Endodermal cell (in vitro differentiated cells): ENCODE data around the gene PTPRM. TPM values are rescaled to one million over a fixed set of nuclear protein-coding genes. Genes with fewer than 3 reads are reported as not detected.

Source experiments
- DNase-seq: peaks from one replicate; pipeline ENCODE4 v3.0.0-alpha.2; 2017
- H3K27ac ChIP-seq: 2 replicates; pipeline ENCODE4 v1.5.1; 2013; ENCODE audit warnings: mild to moderate bottlenecking, low read depth, low read length, moderate library complexity
- H3K27me3 ChIP-seq: 2 replicates; pipeline ENCODE4 v1.6.1; 2013; ENCODE audit warnings: mild to moderate bottlenecking, low read length, moderate library complexity; ENCODE audit not compliant: insufficient read depth, control insufficient read depth, poor library complexity, severe bottlenecking
- H3K36me3 ChIP-seq: 2 replicates; pipeline ENCODE4 v1.7.0; 2013; ENCODE audit warnings: mild to moderate bottlenecking, low read length, moderate library complexity; ENCODE audit not compliant: control insufficient read depth, insufficient read depth
- H3K4me1 ChIP-seq: one replicate; pipeline ENCODE4 v1.7.0; 2013; ENCODE audit warnings: low read length; ENCODE audit not compliant: control insufficient read depth, insufficient read depth
- H3K4me3 ChIP-seq: 2 replicates; pipeline ENCODE4 v1.5.1; 2013; ENCODE audit warnings: mild to moderate bottlenecking, low read length, moderate library complexity
- H3K9ac ChIP-seq: 2 replicates; pipeline ENCODE4 v1.6.1; 2013; ENCODE audit warnings: mild to moderate bottlenecking, low read length, moderate library complexity; ENCODE audit not compliant: poor library complexity, severe bottlenecking; ENCODE audit errors: extremely low read depth
- H3K9me3 ChIP-seq: 2 replicates; pipeline ENCODE4 v1.6.1; 2013; ENCODE audit warnings: mild to moderate bottlenecking, low read length, moderate library complexity; ENCODE audit not compliant: control insufficient read depth
- H3K27ac Mint-ChIP-seq: 2 replicates; pipeline ENCODE4 v1.8.0; 2020; ENCODE audit warnings: mixed read lengths
- H3K27me3 Mint-ChIP-seq: 2 replicates; pipeline ENCODE4 v1.8.0; 2021; ENCODE audit warnings: mild to moderate bottlenecking, mixed read lengths; ENCODE audit not compliant: insufficient read depth
- H3K36me3 Mint-ChIP-seq: 2 replicates; pipeline ENCODE4 v1.8.0; 2020; ENCODE audit warnings: low read depth, mixed read lengths
- H3K4me1 Mint-ChIP-seq: 2 replicates; pipeline ENCODE4 v1.8.0; 2020; ENCODE audit warnings: mixed read lengths
- H3K4me3 Mint-ChIP-seq: 2 replicates; pipeline ENCODE4 v1.8.0; 2020; ENCODE audit warnings: mild to moderate bottlenecking, moderate library complexity, mixed read lengths
- H3K9me3 Mint-ChIP-seq: 2 replicates; pipeline ENCODE4 v1.8.0; 2020; ENCODE audit warnings: mild to moderate bottlenecking, mixed read lengths
- CTCF ChIP-seq: fragments of 200-600 bp; sonication (generic); conservative IDR thresholded peaks from 2 replicates; pipeline ENCODE4 v1.5.0; 2021; ENCODE audit warnings: antibody characterized with exemption, mild to moderate bottlenecking
- WGBS, 2 experiments: methylation state at CpG; one replicate each; pipeline versions ENCODE4 v1.1.5 to v1.1.7; 2013; ENCODE audit warnings: missing lambda C conversion rate in 2 of 2, mixed read lengths in 1 of 2; ENCODE audit not compliant: insufficient coverage in 1 of 2, insufficient read length in 1 of 2; 5-methylcytosine and 5-hydroxymethylcytosine counted together
- total RNA-seq, 2 donors: library from RNA; stranded (reverse); fragmentation: NEBNext Ultra II Directional in 1 of 2; extraction: Animal tissue kit (Norgen Biotek cat#: 25700) in 1 of 2; gene quantifications; 2 replicates in 1 of 2; 3 replicates in 1 of 2; pipeline ENCODE4 v1.2.1, GENCODE V29; 2021

Gene PTPRM
- total RNA-seq, 2 donors from 2014 or later, result 47.2 to 57.6 TPM

DNA sequence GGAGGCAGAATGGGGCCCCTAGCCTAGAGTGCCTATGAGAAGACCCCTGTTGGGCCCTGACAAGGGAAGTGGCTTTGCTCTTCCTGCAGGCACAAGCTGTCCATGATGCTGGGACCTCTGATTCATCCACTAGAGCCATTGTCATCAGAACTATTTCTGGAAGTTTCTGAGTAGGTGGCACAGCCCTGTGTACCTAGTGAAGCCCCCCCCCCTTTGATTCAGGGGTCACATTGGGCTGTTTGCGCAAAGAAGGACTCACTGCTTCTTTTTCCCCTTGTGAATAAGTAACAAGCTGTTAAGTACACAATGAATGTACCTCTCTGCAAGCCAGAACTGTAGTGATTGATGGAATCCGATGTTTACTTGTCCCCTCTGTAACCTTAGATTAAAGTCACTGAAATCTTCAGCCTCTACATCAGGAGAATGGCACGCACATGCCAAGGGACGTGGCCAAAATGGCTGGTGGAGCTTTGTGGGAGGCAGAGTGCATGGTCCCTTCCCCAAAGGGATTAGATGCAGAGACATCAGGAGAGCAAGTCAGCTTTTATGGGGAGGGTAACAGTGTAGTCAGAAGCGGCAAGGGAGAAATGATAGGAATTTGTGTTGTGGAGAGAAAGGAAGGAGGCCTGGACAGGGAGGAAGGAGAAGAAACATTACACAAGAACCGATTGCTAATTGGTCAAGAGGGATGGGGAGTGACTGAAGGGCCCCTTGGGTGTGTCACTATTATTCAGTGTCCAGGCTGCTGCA lies 774.5 kb downstream of the PTPRM start:
- Histone ChIP-seq H3K27me3 (no peaks in the 10 kb centered on the region), H3K27ac (peak overlapping the region; percentile 20), H3K9ac (no peak overlapping the region), H3K36me3 (peaks cover 6% of the 10 kb centered on the region), H3K4me1 (peaks cover 12% of the 10 kb centered on the region), H3K4me3 (no peak overlapping the region), H3K9me3 (no peaks in the 10 kb centered on the region)
- no peak for DNase-seq
- TF ChIP-seq CTCF, result no peak
- no peak overlapping the region for H3K27ac Mint-ChIP-seq
- 88 to 95% methylated on average over 4 to 6 of the region's 6 CpGs for WGBS, 2 experiments
- H3K4me3 Mint-ChIP-seq, result no peak overlapping the region
- H3K27me3 Mint-ChIP-seq, result no peaks in the 10 kb centered on the region
- H3K36me3 Mint-ChIP-seq, result peaks cover 13% of the 10 kb centered on the region
- peaks cover 28% of the 10 kb centered on the region for H3K4me1 Mint-ChIP-seq
- H3K9me3 Mint-ChIP-seq, result no peaks in the 10 kb centered on the region

DNA sequence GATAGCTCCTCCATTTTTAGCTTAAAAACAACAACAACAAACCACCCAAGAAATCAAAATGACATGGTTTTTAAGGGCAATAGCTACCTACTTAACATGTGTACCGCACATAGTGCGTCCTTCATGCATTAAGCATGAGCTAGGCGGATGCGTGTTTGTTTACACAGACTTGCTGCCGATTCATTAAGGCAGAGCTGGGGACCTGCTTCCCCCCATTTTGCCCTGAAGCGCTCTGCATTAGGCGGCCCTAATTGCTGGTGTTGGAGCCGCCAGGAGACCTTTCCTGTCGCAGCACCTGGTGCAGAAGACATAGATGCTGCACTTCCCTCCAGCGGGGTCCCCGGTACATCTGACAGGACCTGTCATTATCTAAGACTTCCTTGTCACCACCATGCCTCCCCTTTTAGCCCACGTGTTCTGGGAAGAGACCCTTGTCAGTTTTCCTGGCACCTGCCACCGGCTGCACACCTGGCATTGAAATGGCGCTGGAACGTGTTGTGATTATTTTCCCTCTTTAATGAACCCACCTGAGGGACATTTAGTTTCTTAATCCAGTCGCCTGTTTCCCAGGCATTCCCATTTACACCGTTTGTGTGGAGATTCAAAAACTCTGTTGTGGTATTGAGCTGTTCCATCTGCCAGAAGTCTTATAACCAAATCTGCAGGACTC lies 781.1 kb downstream of the PTPRM start:
- Histone ChIP-seq H3K36me3 (peaks cover 9% of the 10 kb centered on the region), H3K4me1 (no peaks in the 10 kb centered on the region), H3K4me3 (no peak overlapping the region), H3K9me3 (no peaks in the 10 kb centered on the region), H3K27ac (no peak overlapping the region), H3K9ac (no peak overlapping the region), H3K27me3 (no peaks in the 10 kb centered on the region)
- H3K4me3 Mint-ChIP-seq, result no peak overlapping the region
- no peaks in the 10 kb centered on the region for H3K4me1 Mint-ChIP-seq
- H3K9me3 Mint-ChIP-seq, result peaks cover 4% of the 10 kb centered on the region
- TF ChIP-seq CTCF, result no peak
- DNase-seq, result no peak
- H3K27ac Mint-ChIP-seq, result no peak overlapping the region
- no peaks in the 10 kb centered on the region for H3K27me3 Mint-ChIP-seq
- peaks cover 38% of the 10 kb centered on the region for H3K36me3 Mint-ChIP-seq
- WGBS, 2 experiments, result 92 to 96% methylated on average over 12 to 17 of the region's 17 CpGs

- H3K4me3 Mint-ChIP-seq, result no peak overlapping the region
- WGBS, 2 experiments, result 88 to 100% methylated on average over 3 of the region's 3 CpGs
Measured at GRCh38 chr18:8349608-8350323, 782.6 kb downstream of the PTPRM start.

More at GRCh38 chr18:8349608-8350323, 782.6 kb downstream of the PTPRM start:
- no peak overlapping the region for H3K27ac Mint-ChIP-seq
- no peaks in the 10 kb centered on the region for H3K4me1 Mint-ChIP-seq
- H3K9me3 ChIP-seq, result no peaks in the 10 kb centered on the region
- no peak for DNase-seq
- H3K4me1 ChIP-seq, result no peaks in the 10 kb centered on the region
- H3K9me3 Mint-ChIP-seq, result peaks cover 4% of the 10 kb centered on the region
- H3K36me3 ChIP-seq, result peaks cover 9% of the 10 kb centered on the region
- no peak overlapping the region for H3K27ac ChIP-seq
- H3K27me3 ChIP-seq, result no peaks in the 10 kb centered on the region
- no peak overlapping the region for H3K9ac ChIP-seq
- TF ChIP-seq CTCF, result no peak
- no peak overlapping the region for H3K4me3 ChIP-seq
- peaks cover 37% of the 10 kb centered on the region for H3K36me3 Mint-ChIP-seq
- H3K27me3 Mint-ChIP-seq, result no peaks in the 10 kb centered on the region
